Fibroblast of skin of abdomen (primary cell): ENCODE results near the gene CYTH3. TPM values are rescaled to one million over a fixed set of nuclear protein-coding genes. Genes with fewer than 3 reads are reported as not detected.
A peak's percentile ranks its signal among the peaks of the same experiment; 100 is the strongest.
"Not testable (repeated sequence)": the region's sequence is repeated elsewhere in the genome, so short reads cannot be mapped to it uniquely, and the experiment has no call there.

Experiments
- DNase-seq: peaks from one replicate; pipeline ENCODE4 v3.0.0-alpha.2; 2013
- polyA plus RNA-seq, 2 experiments: library from polyadenylated mRNA; unstranded; fragments of 120-200 nt; gene quantifications; one replicate each; pipeline ENCODE4 v1.2.1, GENCODE V29; 2013; ENCODE audit not compliant: insufficient read length in 2 of 2

Gene CYTH3
- polyA plus RNA-seq (2013, experiment 1 of 2; ENCODE audit: insufficient read length) = 39.8 TPM
- polyA plus RNA-seq (2013, experiment 2 of 2; ENCODE audit: insufficient read length) = 39.4 TPM

- peak; percentile 79 for DNase-seq
Measured at GRCh38 chr7:6272481-6273323, at the start of gene CYTH3. Gene CYTH3 (minus strand): TSS chr7:6272624. CDS start chr7:6272507, 117 bp downstream.

GRCh38 chr7:6320791-6321190 lies 48.4 kb upstream of the CYTH3 start:
- DNase-seq = no peak

GRCh38 chr7:6317797-6318438 lies 45.5 kb upstream of the CYTH3 start:
- peak; percentile 72 for DNase-seq

- DNase-seq = no peak
Measured at GRCh38 chr7:6316226-6316625, 43.8 kb upstream of the CYTH3 start.

GRCh38 chr7:6315746-6316145 lies 43.3 kb upstream of the CYTH3 start:
- DNase-seq = no peak

GRCh38 chr7:6310271-6310993 lies 38.0 kb upstream of the CYTH3 start:
- no peak for DNase-seq

GRCh38 chr7:6307762-6308161 lies 35.3 kb upstream of the CYTH3 start:
- DNase-seq = no peak

GRCh38 chr7:6306471-6306870 lies 34.0 kb upstream of the CYTH3 start:
- DNase-seq = peak; percentile 77

GRCh38 chr7:6305330-6305729 lies 32.9 kb upstream of the CYTH3 start:
- DNase-seq = no peak

GRCh38 chr7:6301446-6301845 lies 29.0 kb upstream of the CYTH3 start:
- DNase-seq = not testable (repeated sequence)

- DNase-seq = no peak
Measured at GRCh38 chr7:6299774-6300173, 27.4 kb upstream of the CYTH3 start.

- DNase-seq = no peak
Measured at GRCh38 chr7:6294839-6295238, 22.4 kb upstream of the CYTH3 start.

- no peak for DNase-seq
Measured at GRCh38 chr7:6293202-6293601, 20.8 kb upstream of the CYTH3 start.

- not testable (repeated sequence) for DNase-seq
Measured at GRCh38 chr7:6291941-6292340, 19.5 kb upstream of the CYTH3 start.

GRCh38 chr7:6291531-6291930 lies 19.1 kb upstream of the CYTH3 start:
- DNase-seq = no peak

- DNase-seq = no peak
Measured at GRCh38 chr7:6290319-6290741, 17.9 kb upstream of the CYTH3 start.

GRCh38 chr7:6288270-6288860 lies 15.9 kb upstream of the CYTH3 start:
- no peak for DNase-seq

GRCh38 chr7:6286486-6286885 lies 14.1 kb upstream of the CYTH3 start:
- no peak for DNase-seq

- no peak for DNase-seq
Measured at GRCh38 chr7:6284461-6285360, 12.3 kb upstream of the CYTH3 start.

- DNase-seq = no peak
Measured at GRCh38 chr7:6284055-6284400, 11.6 kb upstream of the CYTH3 start.

GRCh38 chr7:6283391-6284054 lies 11.1 kb upstream of the CYTH3 start:
- peak; percentile 92 for DNase-seq
